HuH-7.5 (cell line): ENCODE measurements around the gene CCL26.
"Not testable (repeated sequence)": the region's sequence is repeated elsewhere in the genome, so short reads cannot be mapped to it uniquely, and the experiment has no call there.

Experiments
- DNase-seq: peaks from one replicate; pipeline ENCODE4 v3.0.0; 2011; ENCODE audit warnings: low spot score

CCL26 gene

DNA sequence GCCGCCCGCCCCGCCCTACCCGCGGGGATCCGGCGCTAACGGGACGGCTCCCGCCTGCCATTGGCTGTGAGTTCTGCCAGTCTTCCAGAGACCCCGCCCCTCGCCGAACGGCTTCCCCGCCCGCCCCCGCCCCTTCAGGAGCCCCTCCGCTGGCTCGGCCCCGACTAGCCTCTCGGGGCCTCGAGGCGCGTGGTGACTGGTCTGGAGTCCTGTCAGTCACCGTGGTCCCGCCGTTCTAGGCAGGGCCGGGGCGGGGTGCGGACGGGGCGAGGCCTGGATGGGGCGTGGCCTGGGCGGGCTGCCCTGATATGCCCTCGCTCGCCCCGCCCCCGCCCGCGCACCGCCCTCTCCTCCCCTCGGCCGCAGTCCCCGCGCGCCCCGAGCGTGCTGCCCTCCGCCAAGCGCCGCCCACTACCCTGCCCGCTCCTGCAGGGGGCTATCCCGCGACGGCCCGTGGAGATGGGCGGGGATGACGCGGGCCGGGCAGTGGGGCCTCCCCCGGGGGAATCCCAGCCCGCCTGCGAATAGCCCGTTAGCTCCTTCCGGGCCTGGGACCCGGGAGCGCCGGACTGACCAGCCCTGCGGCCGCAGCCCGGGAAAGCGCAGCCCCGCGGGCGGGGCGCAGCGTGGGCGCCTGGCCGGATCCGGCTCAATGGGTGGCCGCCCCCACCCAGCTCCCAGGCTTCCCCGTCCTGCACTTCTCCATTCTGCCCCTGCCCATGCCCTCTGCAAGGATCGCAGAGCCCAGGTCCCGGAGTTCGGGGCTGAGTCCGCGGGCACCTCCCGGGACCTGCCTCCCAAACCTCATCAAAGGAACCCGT lies 32.8 kb downstream of the CCL26 start:
- peak; percentile 91 for DNase-seq

DNA sequence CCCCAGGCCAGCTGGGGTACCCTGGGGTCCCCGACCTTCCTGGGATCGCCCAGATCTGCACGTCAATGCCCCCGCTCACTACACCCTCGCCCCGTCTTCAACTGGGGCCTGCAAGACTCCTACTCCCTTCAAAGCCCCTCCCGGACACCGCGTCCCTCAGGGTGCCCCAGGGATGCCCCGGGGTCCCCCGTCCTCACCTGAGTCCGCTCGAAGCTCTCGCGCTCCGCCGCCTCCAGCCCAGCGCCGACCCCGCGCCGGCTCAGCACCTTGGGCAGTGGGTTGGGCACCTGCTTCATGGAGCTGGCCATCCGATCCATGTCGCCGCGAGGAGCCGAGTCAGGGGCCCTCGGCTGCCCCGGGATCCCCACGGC lies 33.4 kb downstream of the CCL26 start, which contains the start of gene HIP1:
TSS of gene HIP1 (minus strand) at position 338 of the 371 bp plus-strand sequence. CDS start at position 317, 21 bp downstream.
- DNase-seq: no peak

DNA sequence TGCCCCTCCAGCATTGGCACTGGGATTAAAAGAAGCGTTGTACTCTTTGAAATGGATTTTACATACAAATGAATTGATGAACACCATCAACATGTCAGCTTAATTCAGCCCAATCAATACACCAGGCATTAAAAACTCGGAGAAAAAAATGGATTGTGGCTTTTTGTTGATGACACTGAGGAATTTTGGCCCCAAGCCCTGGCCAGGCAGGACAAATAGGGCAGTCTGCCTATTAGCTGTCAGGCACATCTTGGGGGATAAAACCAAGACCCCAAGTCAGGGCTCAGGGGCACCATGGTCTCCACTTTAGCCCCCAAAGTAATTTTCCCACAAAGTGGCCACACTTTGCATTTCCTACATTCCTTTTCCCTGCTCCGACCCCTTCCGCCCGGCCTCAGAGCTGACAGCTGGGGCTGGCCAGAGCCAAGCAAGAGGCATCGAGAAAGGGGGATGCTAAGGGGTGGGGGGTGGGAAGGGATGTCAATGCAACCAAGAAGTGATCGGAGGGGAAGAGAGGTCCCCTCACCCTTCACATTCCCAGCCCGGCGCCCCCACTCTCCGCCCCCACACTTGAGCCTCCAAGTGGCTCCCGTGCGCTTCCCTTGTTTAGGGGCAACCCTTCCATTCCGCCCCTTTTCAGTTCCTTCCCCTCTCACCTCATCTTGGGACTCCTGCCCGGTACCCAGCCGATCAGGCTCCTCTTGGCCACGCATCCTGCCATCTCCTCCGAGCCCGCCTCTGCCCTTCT lies 34.0 kb downstream of the CCL26 start:
- DNase-seq: no peak

DNA sequence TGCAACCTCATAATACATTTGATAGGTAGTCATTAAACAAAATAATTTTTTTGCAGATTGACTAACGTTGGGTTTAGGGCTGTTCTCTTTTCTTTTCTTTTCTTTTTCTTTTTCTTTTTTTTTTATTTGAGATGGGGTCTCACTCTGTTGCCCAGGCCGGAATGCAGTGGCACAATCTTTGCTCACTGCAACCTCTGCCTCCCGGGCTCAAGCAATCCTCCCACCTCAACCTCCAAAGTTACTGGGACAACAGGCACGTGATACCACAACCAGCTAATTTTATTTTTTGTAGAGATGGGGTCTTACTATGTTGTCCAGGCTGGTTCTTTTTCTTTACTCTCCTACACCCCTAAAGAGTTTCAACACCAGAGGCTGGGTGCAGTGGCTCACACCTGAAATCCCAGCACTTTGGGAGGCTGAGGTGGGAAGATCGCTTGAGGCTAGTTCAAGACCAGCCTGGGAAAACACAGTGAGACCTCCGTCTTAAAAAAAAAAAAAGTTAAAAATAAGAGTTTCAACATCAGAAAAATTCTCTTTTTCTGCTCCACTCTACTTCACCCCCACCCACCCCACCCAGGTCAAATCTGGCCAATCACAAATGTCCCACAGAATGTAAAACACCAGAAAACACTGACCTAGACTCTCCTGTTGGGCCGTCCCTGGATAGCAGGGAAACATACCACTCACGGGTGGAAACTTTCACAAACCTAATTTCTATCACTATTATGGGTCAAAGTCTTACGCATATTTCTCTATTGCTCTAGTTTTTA lies 36.2 kb downstream of the CCL26 start:
- DNase-seq: no peak

DNA sequence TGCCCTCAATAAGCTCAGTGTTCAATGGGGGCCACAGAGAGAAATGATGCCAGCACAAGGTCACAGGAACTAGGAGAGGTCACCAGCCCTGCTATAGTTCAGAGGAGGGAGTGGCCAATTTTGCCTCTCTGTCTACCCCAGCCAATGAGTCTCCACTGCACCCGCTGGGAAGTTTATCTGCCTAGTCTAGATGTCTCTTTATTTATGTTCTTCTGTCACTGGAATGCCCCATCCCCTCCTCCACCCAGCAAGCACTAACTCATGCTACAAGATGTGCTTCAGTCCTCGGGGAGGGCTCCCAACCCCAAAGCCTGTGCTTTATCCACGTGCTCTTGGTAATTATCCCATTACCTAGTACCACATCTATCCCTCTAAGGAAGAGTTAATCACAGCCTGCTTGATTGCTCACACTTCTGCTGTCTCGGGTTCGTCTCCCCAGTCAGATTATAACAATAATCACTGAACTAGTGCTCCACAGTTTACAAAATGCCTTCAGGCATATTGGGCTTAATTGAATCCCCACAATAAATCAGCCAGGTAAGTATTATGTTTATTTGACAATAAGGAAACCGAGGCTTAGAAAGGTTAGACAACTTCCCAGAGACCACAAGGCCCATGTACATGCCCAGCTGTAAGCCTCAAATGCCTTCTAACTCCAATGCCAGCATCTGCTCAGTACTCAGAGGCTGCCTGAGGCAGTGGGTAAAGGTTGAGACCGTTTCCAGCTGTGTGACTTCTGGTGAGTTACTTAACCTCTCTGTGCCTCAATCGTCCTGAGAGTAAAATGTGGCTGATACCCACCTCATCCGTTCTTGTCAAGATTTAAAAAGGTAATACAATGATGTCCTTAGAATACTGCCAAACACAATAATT lies 37.2 kb downstream of the CCL26 start:
- no peak for DNase-seq

DNA sequence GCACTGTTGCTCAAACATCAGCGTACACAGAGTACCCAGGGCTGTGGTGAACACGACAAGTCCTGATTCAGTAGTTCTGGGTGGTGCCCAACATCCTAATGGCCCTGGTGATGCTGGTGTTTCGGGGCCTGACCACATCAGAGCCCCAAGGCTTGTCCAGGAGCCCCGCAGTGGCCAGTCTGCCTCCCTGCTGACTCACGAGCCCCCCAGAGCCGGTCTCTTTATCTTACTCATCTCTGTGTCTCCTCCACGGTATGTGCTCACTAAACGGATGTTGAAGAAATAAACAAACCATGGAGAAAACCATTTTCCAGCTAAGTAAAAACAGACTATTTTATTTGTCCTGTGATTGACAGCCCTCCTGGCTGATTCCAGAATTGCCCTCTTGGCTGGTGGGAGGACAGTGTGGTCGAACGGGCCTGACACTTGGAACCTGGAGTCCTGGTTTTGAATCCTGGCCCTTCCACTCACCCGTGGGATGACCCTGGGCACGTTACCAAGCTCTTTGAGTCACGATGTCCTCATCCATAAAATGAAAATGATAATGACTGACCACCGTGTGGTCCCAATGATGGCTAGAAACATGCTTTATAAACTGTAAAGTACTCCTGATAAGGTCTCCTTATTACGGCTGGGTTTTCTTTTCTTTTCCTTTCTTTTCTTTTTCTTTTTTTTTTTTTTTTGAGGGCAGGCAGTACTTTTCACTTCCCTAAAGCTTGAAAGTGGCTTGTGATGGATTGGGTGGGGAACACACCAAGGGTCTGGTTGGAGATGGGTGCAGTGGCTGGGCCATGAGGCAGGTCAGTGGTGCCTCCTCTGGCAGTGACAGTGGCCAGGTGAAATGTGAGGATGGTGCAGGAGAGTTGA lies 39.0 kb downstream of the CCL26 start:
- no peak for DNase-seq

DNA sequence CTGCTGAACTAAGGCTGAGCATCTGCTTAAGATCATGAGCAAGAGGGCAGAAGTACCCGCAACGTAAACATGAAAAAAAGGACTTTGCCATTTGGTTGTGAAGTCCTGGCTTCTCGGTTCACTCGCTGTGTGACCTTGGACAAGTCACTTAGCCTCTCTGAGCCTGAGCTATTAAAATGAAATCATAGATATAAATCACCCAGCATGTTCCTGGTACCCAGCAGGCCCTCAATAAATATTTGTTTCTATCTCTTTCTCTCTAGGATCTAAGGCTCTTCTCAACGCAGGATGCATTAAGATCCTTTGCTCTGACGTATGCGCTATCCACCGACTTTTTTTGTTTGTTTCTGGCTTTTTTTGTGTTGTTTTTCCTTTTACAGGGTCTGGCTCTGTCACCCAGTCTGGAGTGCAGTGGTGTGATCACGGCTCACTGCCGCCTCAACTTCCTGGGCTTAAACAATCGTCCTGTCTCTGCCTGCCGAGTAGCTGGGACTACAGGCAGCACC lies 39.9 kb downstream of the CCL26 start:
- no peak for DNase-seq

DNA sequence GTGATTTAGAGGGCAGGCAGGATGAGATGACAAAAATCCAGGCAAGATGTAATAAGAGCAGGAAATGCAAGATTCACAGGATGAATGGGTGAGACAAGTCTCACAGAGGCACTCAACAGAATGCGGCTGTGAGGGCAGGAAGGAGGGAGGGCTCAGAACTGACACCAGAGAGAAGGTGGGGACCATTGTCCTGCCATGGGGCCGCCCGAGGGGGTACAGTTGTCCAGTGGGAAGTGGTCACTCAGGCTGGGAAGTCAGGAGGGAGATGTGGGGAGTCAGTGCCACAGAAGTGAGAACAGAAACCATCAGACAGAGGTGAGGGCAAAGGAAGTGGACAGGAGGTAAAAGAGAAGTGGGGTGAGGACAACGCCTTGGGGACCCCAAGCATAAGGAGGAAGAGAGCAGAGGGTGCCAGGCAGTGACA lies 42.1 kb downstream of the CCL26 start:
- no peak for DNase-seq

DNA sequence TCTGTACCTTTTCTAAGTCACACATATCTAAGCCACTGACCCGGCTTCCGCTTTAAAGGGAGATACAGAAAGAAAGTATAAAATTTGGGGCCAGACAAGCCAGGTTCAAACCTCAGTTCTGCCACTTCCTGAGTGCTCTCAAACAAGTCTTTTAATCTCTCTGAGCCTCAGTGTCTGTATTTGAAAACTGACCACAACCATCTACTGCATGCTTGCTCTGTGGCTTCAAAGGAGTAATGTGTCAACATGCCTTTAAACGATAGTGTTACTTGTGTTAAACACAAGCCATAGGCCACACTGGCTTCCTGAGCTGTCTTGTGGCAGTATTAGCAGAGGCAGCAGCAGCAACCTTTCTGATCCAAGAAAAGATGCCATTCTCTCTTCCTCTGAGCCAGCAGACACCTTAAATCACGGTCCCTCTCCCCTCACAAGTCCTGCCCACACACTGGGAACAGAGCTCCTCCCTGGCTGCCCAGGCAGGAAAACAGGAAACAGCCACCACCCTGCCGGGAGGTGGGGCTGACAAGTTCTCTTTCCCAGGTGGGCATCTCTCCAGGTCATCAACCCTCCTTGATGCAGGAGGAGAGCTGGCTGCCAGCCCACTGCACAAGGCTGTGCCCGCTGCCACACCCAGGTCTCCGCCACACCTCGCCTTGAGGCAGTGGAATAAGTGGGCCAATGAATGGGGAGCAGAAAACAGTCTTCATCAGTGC lies 44.0 kb downstream of the CCL26 start:
- no peak for DNase-seq

DNA sequence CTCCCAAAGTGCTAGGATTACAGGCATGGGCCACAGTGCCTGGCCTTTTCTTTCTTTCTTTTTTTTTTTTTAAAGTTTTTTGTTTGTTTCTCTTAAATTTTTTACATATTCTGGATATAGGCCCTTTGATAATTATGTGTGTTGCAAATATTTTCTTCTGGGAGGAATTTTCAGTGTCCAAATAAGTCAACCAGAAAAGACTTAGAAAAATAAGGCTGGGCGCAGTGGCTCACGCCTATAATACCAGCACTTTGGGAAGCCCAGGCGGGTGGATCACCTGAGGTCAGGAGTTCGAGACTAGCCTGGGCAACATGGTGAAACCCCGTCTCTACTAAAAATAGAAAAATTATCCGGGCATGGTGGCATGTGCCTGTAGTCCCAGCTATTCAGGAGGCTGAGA lies 44.7 kb downstream of the CCL26 start:
- DNase-seq: not testable (repeated sequence)

DNA sequence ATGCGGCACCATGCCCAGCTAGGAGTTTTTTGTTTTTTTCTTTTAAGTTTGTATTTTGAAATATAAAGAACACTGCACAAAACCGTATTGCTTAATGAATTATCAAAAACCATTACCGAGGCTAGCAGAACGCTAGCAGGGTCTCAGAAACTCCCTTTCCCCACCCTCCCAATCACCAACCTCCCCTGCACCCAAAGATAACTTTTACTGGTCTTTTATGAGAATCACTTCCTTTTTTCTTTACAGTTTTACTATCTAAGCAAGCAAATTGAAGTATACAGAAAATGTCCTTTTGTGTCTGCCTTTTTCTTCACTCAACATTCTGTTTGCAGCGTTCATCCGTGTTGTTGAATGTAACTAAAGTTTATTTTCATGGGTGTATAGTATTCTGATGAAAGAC lies 46.7 kb downstream of the CCL26 start:
- no peak for DNase-seq

DNA sequence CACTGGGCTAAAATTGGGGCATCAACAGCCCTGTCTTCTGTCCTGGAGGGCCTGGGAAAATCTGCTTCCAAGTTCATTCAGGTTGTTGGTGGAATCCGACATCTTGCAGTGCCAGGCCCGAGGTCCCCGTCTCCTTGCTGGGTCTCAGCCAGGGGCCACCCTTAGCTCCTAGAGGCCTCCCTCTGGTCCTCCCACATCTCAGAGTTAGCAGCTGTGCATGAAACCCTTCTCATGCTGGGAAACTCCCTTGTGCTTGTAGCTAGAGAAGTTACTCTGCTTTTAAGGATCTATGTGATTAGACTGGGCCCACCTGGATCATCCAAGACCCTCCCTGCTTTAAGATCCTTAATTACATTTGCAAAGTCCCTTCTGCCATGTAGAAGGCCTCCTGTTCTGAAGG lies 48.6 kb downstream of the CCL26 start:
- DNase-seq: no peak

DNA sequence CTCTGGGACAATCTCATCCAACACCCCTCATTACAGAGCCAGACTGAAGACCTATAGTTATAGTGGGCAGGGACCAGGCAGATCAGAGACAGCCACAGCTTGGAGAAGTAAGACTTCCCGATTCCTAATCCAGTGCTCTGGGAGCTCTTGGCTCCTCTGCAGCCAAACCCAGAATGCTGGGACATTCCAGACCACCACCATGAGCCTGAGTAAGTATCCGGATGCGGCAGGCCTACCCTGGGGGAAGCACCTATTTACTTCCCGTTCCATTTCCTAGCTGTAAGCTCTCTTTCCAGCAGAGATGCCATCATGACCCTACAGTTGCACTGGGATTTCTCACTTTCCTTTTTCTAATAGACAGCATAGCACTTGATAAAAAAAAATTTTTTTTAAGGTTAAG lies 49.6 kb downstream of the CCL26 start:
- no peak for DNase-seq

DNA sequence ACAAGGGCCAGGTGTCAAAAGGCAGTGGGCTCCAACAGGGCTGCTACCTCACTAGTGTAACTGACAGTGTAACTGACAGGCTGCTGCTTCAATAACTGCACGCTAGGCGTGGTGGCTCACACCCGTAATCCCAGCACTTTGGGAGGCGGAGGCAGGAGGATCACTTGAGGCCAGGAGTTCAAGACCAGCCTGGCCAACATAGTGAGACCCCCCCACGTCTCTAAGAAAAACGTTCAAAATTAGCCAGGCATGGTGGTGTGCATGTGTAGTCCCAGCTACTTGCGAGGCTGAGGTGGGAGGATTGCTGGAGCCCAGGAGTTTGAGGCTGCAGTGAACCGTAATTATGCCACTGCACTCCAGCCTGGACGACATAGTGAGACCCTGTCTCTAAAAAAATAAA lies 50.1 kb downstream of the CCL26 start:
- DNase-seq: not testable (repeated sequence)

DNA sequence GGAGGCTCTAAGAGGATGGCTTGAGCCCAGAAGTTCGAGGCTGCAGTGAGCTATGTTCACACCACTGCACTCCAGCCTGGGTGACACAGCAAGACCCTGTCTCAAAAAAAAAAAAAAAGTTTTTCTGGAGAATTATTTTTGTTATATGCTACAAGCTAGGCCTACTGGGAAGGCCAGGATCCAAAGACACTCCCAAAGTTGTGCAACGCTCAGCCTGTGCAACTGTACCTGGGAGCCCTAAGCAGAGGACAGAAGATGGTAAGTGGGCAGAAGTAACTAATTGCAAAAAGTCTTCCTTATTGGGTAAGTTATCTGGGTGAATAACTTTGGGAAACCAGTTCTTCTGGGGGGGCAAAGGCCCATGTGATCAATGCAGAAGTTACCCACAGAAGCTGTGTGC lies 50.6 kb downstream of the CCL26 start:
- DNase-seq: no peak

DNA sequence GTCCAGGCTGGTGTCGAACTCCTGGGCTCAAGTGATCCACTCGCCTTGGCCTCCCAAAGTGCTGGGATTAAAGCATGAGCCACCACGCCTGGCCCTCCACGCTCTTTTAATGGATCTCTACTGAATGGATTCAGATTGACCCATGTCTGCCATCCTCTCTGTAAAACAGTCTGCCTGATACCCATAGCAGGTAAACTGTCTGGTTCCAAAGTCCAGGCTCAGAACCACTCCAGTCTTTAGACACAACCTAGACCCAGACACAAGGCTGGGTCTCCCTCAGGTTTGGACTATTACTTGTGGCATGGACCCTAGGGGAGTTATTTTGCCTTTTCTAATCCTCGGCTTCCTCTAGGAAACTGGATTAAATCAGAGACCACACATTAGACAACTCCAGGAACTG lies 52.4 kb downstream of the CCL26 start:
- DNase-seq: no peak
